Upper lobe of left lung (tissue), 6 donors: ENCODE measurements around the gene MTMR12. TPM values are rescaled to one million over a fixed set of nuclear protein-coding genes. Genes with fewer than 3 reads are reported as not detected.
A peak's percentile ranks its signal among the peaks of the same experiment; 100 is the strongest.

Source experiments
- ATAC-seq, 2 donors: fragments of 200-7000 bp; cut with Tn5 transposase; one replicate each; pipeline ENCODE4 v1.9.1; 2022; ENCODE audit warnings: mild to moderate bottlenecking in 2 of 2, moderate library complexity in 2 of 2; ENCODE audit not compliant: low FRiP score in 2 of 2
- DNase-seq, 2 donors: peaks; one replicate each; pipeline ENCODE4 v3.0.0-alpha.2; 2019 to 2020
- H3K27ac ChIP-seq, 4 donors: fragments of 200-600 bp; sonication (generic); one replicate each; pipeline ENCODE4 v1.5.1; 2016 to 2019
- H3K27me3 ChIP-seq, 4 donors: fragments of 200-600 bp; sonication (generic); one replicate each; pipeline ENCODE4 v1.5.1; 2017 to 2019
- H3K36me3 ChIP-seq, 4 donors: fragments of 200-600 bp; sonication (generic); one replicate each; pipeline ENCODE4 v1.5.1; 2016 to 2019
- H3K4me1 ChIP-seq, 4 donors: fragments of 200-600 bp; sonication (generic); one replicate each; pipeline ENCODE4 v1.5.1; 2018 to 2019
- H3K4me3 ChIP-seq, 4 donors: fragments of 200-600 bp; sonication (generic); one replicate each; pipeline ENCODE4 v1.5.1; 2017 to 2019; ENCODE audit warnings: mild to moderate bottlenecking in 2 of 4, moderate library complexity in 1 of 4
- H3K9me3 ChIP-seq, 4 donors: fragments of 200-600 bp; sonication (generic); one replicate each; pipeline ENCODE4 v1.5.1; 2018 to 2019
- CTCF ChIP-seq, 6 experiments: fragments of 450-650 bp in 4 of 6; fragments of 200-600 bp in 2 of 6; sonication (generic) in 2 of 6; IDR thresholded peaks; one replicate each; pipeline ENCODE4 v1.5.1; 2016 to 2019; ENCODE audit warnings: antibody characterized with exemption in 6 of 6
- EP300 ChIP-seq, 4 donors: sonication (generic); formaldehyde crosslinking; IDR thresholded peaks; one replicate each; pipeline ENCODE4 v1.5.1; 2017; ENCODE audit warnings: antibody characterized with exemption in 4 of 4, control low read depth in 2 of 4
- POLR2A ChIP-seq, 4 donors: fragments of 450-650 bp; IDR thresholded peaks; one replicate each; pipeline ENCODE4 v1.5.1; 2016 to 2017; ENCODE audit warnings: antibody characterized with exemption in 4 of 4, mild to moderate bottlenecking in 2 of 4
- POLR2AphosphoS5 ChIP-seq, 2 donors: sonication (generic); formaldehyde crosslinking; IDR thresholded peaks; one replicate each; pipeline ENCODE4 v1.5.1; 2017; ENCODE audit warnings: antibody characterized with exemption in 2 of 2
- WGBS, 2 donors: methylation state at CpG; one replicate each; pipeline ENCODE4 v1.1.5; 2017 to 2018; 5-methylcytosine and 5-hydroxymethylcytosine counted together
- total RNA-seq, 6 donors: library from RNA; depleted of rRNA in 4 of 6; stranded (reverse); fragments of >200 nt in 4 of 6; gene quantifications; one replicate each; pipeline versions ENCODE4 v1.1.0 to v1.2.1, GENCODE V29; 2016 to 2021
- donor health status: DM: no; HTN: no; CAD: no; lungs with moderate emphysema.
- donor health status: DM: no; HTN: yes; CAD: no; lungs with severe emphysema.

The MTMR12 gene
- total RNA-seq, 6 donors from 2014 or later = 27.2 to 50.8 (median 35.5) TPM

GRCh38 chr5:32229586-32229985, 83.2 kb downstream of the MTMR12 start:
- 94 to 95% methylated on average over 14 of the region's 14 CpGs for WGBS, 2 donors
- H3K4me3 ChIP-seq = no peak overlapping the region
- H3K4me1 ChIP-seq = peaks cover 28 to 44% (median 32%) of the 10 kb centered on the region in 4 donors
- no peaks in the 10 kb centered on the region for H3K27me3 ChIP-seq
- no peak overlapping the region for H3K27ac ChIP-seq
- H3K9me3 ChIP-seq = no peaks in the 10 kb centered on the region
- TF ChIP-seq POLR2A (IDR thresholded peaks at IDR 0.05) (no peak), EP300 (IDR thresholded peaks at IDR 0.05) (no peak), POLR2AphosphoS5 (IDR thresholded peaks at IDR 0.05) (no peak), CTCF (IDR thresholded peaks at IDR 0.05) (no peak)
- H3K36me3 ChIP-seq = peaks cover 3 to 32% (median 13%) of the 10 kb centered on the region in 4 donors
- ATAC-seq (no peak), DNase-seq (no peak)

GRCh38 chr5:32228816-32229215, 83.9 kb downstream of the MTMR12 start:
- no peak overlapping the region for H3K27ac ChIP-seq
- H3K27me3 ChIP-seq = no peaks in the 10 kb centered on the region
- H3K4me3 ChIP-seq = no peak overlapping the region
- H3K9me3 ChIP-seq = no peaks in the 10 kb centered on the region
- no peak for DNase-seq
- peaks cover 3 to 25% (median 13%) of the 10 kb centered on the region in 4 donors for H3K36me3 ChIP-seq
- TF ChIP-seq POLR2A (IDR thresholded peaks at IDR 0.05) = no peak
- no peak for TF ChIP-seq EP300 (IDR thresholded peaks at IDR 0.05)
- TF ChIP-seq POLR2AphosphoS5 (IDR thresholded peaks at IDR 0.05) = no peak
- TF ChIP-seq CTCF (IDR thresholded peaks at IDR 0.05) = no peak
- peaks cover 21 to 43% (median 29%) of the 10 kb centered on the region in 4 donors for H3K4me1 ChIP-seq
- WGBS, 2 donors = 93 to 94% methylated on average over 12 of the region's 12 CpGs
- ATAC-seq = no peak

GRCh38 chr5:32225445-32225844, 87.3 kb downstream of the MTMR12 start:
- peak overlapping the region; percentile 53 to 77 (median 67) for H3K27ac ChIP-seq
- H3K36me3 ChIP-seq = peaks cover 3 to 23% (median 13%) of the 10 kb centered on the region in 4 donors
- no peaks in the 10 kb centered on the region for H3K9me3 ChIP-seq
- DNase-seq (peak in 1 of 2 donors; percentile 81), ATAC-seq (peak; percentile 66 to 77)
- H3K4me1 ChIP-seq = peaks cover 0 to 20% (median 8%) of the 10 kb centered on the region in 4 donors
- TF ChIP-seq POLR2AphosphoS5 (IDR thresholded peaks at IDR 0.05) (peak in 1 of 2 donors; percentile 30), EP300 (IDR thresholded peaks at IDR 0.05) (peak in 3 of 4 donors; percentile 14 to 94 (median 71)), CTCF (IDR thresholded peaks at IDR 0.05) (no peak)
- H3K4me3 ChIP-seq = no peak overlapping the region
- 57 to 74% methylated on average over 5 of the region's 5 CpGs for WGBS, 2 donors
- H3K27me3 ChIP-seq = no peaks in the 10 kb centered on the region

- Histone ChIP-seq H3K4me3 (no peak overlapping the region), H3K27me3 (no peaks in the 10 kb centered on the region), H3K36me3 (peaks cover under 1 to 12% (median 4%) of the 10 kb centered on the region in 4 donors), H3K4me1 (peaks cover 0 to 20% (median 8%) of the 10 kb centered on the region in 4 donors), H3K9me3 (no peaks in the 10 kb centered on the region), H3K27ac (peak overlapping the region; percentile 38 to 77 (median 60))
- 55 to 62% methylated on average over 1 of the region's 1 CpG for WGBS, 2 donors
- DNase-seq (peak in 1 of 2 donors; percentile 43), ATAC-seq (peak in 1 of 2 donors; percentile 78)
- TF ChIP-seq CTCF (IDR thresholded peaks at IDR 0.05) = no peak
- TF ChIP-seq POLR2A (IDR thresholded peaks at IDR 0.05) = no peak
- peak in 1 of 4 donors; percentile 47 for TF ChIP-seq EP300 (IDR thresholded peaks at IDR 0.05)
- peak; percentile 22 to 65 for TF ChIP-seq POLR2AphosphoS5 (IDR thresholded peaks at IDR 0.05)
These were observed 88.6 kb downstream of the MTMR12 start for GRCh38 chr5:32223972-32224609.
